ENCODE data around the gene SYNGR1. TPM values are rescaled to one million over a fixed set of nuclear protein-coding genes. Genes with fewer than 3 reads are reported as not detected.
"Not testable (repeated sequence)": the region's sequence is repeated elsewhere in the genome, so short reads cannot be mapped to it uniquely, and the experiment has no call there.

Gene SYNGR1
- total RNA-seq, 4 donors from 2014 or later: 4.4 to 11.0 (median 9.9) TPM

GRCh38 chr22:39352306-39352891 is 2.6 kb downstream of the SYNGR1 start:
- no peak for ATAC-seq (ENCODE audit: low FRiP score)
- no peak for TF ChIP-seq CTCF (IDR thresholded peaks at IDR 0.05)

GRCh38 chr22:39353346-39353745 is 3.6 kb downstream of the SYNGR1 start:
- no peak for DNase-seq (ENCODE audit: low spot score)
- no peak for ATAC-seq (ENCODE audit: low FRiP score)
- no peak for TF ChIP-seq CTCF (IDR thresholded peaks at IDR 0.05)

More at GRCh38 chr22:39352306-39352891, 2.6 kb downstream of the SYNGR1 start:
- no peak for DNase-seq (ENCODE audit: low spot score)

- no peak for ATAC-seq (ENCODE audit: low FRiP score)
- no peak for DNase-seq (ENCODE audit: low spot score)
- TF ChIP-seq CTCF (IDR thresholded peaks at IDR 0.05): no peak
Observed at GRCh38 chr22:39355080-39355479, 5.3 kb downstream of the SYNGR1 start.

- DNase-seq (ENCODE audit: low spot score); ATAC-seq (ENCODE audit: low FRiP score): not testable (repeated sequence)
Observed at GRCh38 chr22:39355805-39356204, 6.0 kb downstream of the SYNGR1 start.

GRCh38 chr22:39356464-39356863 is 6.7 kb downstream of the SYNGR1 start:
- TF ChIP-seq CTCF (IDR thresholded peaks at IDR 0.05): no peak
- ATAC-seq (ENCODE audit: low FRiP score) (no peak), DNase-seq (ENCODE audit: low spot score) (no peak)

- DNase-seq (ENCODE audit: low spot score); ATAC-seq (ENCODE audit: low FRiP score): not testable (repeated sequence)
Observed at GRCh38 chr22:39357110-39358108, 7.6 kb downstream of the SYNGR1 start.

- DNase-seq (ENCODE audit: low spot score); ATAC-seq (ENCODE audit: low FRiP score): not testable (repeated sequence)
Observed at GRCh38 chr22:39358197-39358596, 8.4 kb downstream of the SYNGR1 start.

- no peak for ATAC-seq (ENCODE audit: low FRiP score)
- TF ChIP-seq CTCF (IDR thresholded peaks at IDR 0.05): no peak
- no peak for DNase-seq (ENCODE audit: low spot score)
Observed at GRCh38 chr22:39359659-39360195, 9.9 kb downstream of the SYNGR1 start.

Data from omental fat pad (tissue), 4 donors.